WTC11 (cell line): ENCODE results near the gene PROC. TPM values are rescaled to one million over a fixed set of nuclear protein-coding genes. Genes with fewer than 3 reads are reported as not detected.
A peak's percentile ranks its signal among the peaks of the same experiment; 100 is the strongest.

Experiments used
- ATAC-seq: fragments of 200-7000 bp; cut with Tn5 transposase; 2 replicates; pipeline ENCODE4 v1.10.0; 2021; ENCODE audit warnings: mild to moderate bottlenecking, moderate library complexity
- CTCF ChIA-PET: fragments of 300-600 bp; sonication (Branson Sonifier 250); formaldehyde crosslinking; loops from one replicate; lab custom pipeline; 2021; ENCODE audit warnings: antibody characterized with exemption; lab: Charles Lee
- POLR2A ChIA-PET: fragments of 350-600 bp; sonication (Branson Sonifier 250); formaldehyde crosslinking; loops from one replicate; lab custom pipeline; 2021; ENCODE audit warnings: antibody characterized with exemption; lab: Charles Lee
- DNase-seq: peaks from one replicate; pipeline ENCODE4 v3.0.0; 2021; ENCODE audit warnings: low spot score
- H3K27ac Mint-ChIP-seq: 2 replicates; pipeline ENCODE4 v1.8.0; 2021; ENCODE audit warnings: mixed read lengths
- H3K27me3 Mint-ChIP-seq: 2 replicates; pipeline ENCODE4 v1.8.0; 2021; ENCODE audit warnings: low read depth, mild to moderate bottlenecking, moderate library complexity, mixed read lengths
- H3K36me3 Mint-ChIP-seq: 2 replicates; pipeline ENCODE4 v1.8.0; 2021; ENCODE audit warnings: mixed read lengths
- H3K4me1 Mint-ChIP-seq: 2 replicates; pipeline ENCODE4 v1.8.0; 2022; ENCODE audit warnings: mixed read lengths
- H3K4me3 Mint-ChIP-seq: 2 replicates; pipeline ENCODE4 v1.8.0; 2021; ENCODE audit warnings: mild to moderate bottlenecking, moderate library complexity, mixed read lengths
- H3K9me3 Mint-ChIP-seq: 2 replicates; pipeline ENCODE4 v1.8.0; 2021; ENCODE audit warnings: mixed read lengths
- CREM ChIP-seq: sonication (generic); formaldehyde crosslinking; IDR thresholded peaks from 2 replicates; pipeline ENCODE4 v1.8.1; 2022; ENCODE audit warnings: mild to moderate bottlenecking, missing genetic modification reagents, moderate library complexity
- GABPB1 ChIP-seq: sonication (generic); formaldehyde crosslinking; IDR thresholded peaks from 2 replicates; pipeline ENCODE4 v1.8.1; 2023; ENCODE audit warnings: mild to moderate bottlenecking, missing genetic modification reagents
- GRHL2 ChIP-seq: fragments of 250-450 bp; sonication (Bioruptor Pico); IDR thresholded peaks from 2 replicates; pipeline ENCODE4 v1.8.0; 2022; ENCODE audit warnings: mild to moderate bottlenecking, moderate library complexity; ENCODE audit not compliant: insufficient replicate concordance, severe bottlenecking
- MYBL2 ChIP-seq: sonication (generic); formaldehyde crosslinking; IDR thresholded peaks from 2 replicates; pipeline ENCODE4 v1.8.1; 2023; ENCODE audit warnings: mild to moderate bottlenecking, moderate library complexity, missing genetic modification reagents
- SMAD4 ChIP-seq: sonication (generic); formaldehyde crosslinking; IDR thresholded peaks from 2 replicates; pipeline ENCODE4 v1.8.0; 2022; ENCODE audit warnings: mild to moderate bottlenecking, missing genetic modification reagents
- TCF7 ChIP-seq: sonication (generic); formaldehyde crosslinking; IDR thresholded peaks from 2 replicates; pipeline ENCODE4 v1.8.0; 2022; ENCODE audit warnings: mild to moderate bottlenecking, low read depth, missing genetic modification reagents, moderate library complexity
- TEAD1 ChIP-seq: sonication (generic); formaldehyde crosslinking; IDR thresholded peaks from 2 replicates; pipeline ENCODE4 v1.8.0; 2022; ENCODE audit warnings: mild to moderate bottlenecking, missing genetic modification reagents
- TEAD4 ChIP-seq: sonication (generic); formaldehyde crosslinking; IDR thresholded peaks from 2 replicates; pipeline ENCODE4 v1.8.0; 2022; ENCODE audit warnings: mild to moderate bottlenecking, missing genetic modification reagents
- TP53 ChIP-seq: sonication (generic); formaldehyde crosslinking; IDR thresholded peaks from 2 replicates; pipeline ENCODE4 v1.8.1; 2023; ENCODE audit warnings: mild to moderate bottlenecking, missing genetic modification reagents
- ZBTB21 ChIP-seq: sonication (generic); formaldehyde crosslinking; IDR thresholded peaks from 2 replicates; pipeline ENCODE4 v1.8.1; 2023; ENCODE audit warnings: mild to moderate bottlenecking, missing genetic modification reagents, borderline replicate concordance
- total RNA-seq: library from RNA; stranded (reverse); gene quantifications from 3 replicates; pipeline ENCODE4 v1.2.3, GENCODE V29; 2021
- TF ChIP-seq, protein P1 (sequence below): fragments of 250-450 bp; sonication (Bioruptor Pico); conservative IDR thresholded peaks from 2 replicates; pipeline ENCODE4 v1.9.0; 2021; ENCODE audit warnings: mild to moderate bottlenecking
- TF ChIP-seq, protein P2 (sequence below): sonication (generic); formaldehyde crosslinking; IDR thresholded peaks from 2 replicates; pipeline ENCODE4 v1.8.1; 2022; ENCODE audit warnings: missing genetic modification reagents, borderline replicate concordance
- TF ChIP-seq, protein P3 (sequence below): sonication (generic); formaldehyde crosslinking; IDR thresholded peaks from 2 replicates; pipeline ENCODE4 v1.8.0; 2023; ENCODE audit warnings: missing genetic modification reagents, mild to moderate bottlenecking, borderline replicate concordance
- TF ChIP-seq, protein P4 (sequence below): sonication (generic); formaldehyde crosslinking; IDR thresholded peaks from 2 replicates; pipeline ENCODE4 v1.8.1; 2023; ENCODE audit warnings: mild to moderate bottlenecking, moderate library complexity, missing genetic modification reagents
- TF ChIP-seq, protein P5 (sequence below): sonication (generic); formaldehyde crosslinking; IDR thresholded peaks from 2 replicates; pipeline ENCODE4 v1.8.0; 2022; ENCODE audit warnings: mild to moderate bottlenecking, missing genetic modification reagents
- TF ChIP-seq, protein P6 (sequence below): sonication (generic); formaldehyde crosslinking; IDR thresholded peaks from 2 replicates; pipeline ENCODE4 v1.8.1; 2023; ENCODE audit warnings: mild to moderate bottlenecking, missing genetic modification reagents, borderline replicate concordance

The PROC gene
- total RNA-seq, 1 experiment from 2014 or later = 0.59 TPM

DNA sequence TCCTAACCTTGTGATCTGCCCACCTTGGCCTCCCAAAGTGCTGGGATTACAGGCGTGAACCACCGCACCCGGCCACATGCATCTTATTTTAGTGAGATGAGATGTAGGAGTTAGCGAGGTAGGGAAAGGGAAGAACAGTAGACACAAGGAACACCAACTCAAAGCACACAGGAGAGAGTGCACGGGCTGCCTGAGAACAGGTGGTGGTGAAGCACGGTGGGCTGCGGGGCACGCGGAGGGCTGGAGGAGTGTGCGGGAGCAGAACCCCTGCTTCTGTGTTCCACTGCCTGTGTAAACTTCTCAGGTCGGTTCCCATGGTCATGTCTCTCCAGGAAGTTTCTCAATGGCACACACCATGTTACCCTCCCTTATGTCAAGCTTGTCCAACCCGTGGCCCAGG, 38.7 kb downstream of the PROC start:
- 0 out of 2 replicates have a peak overlapping the region, but pooled peaks have one; percentile 17 for H3K4me3 Mint-ChIP-seq
- no peak for ATAC-seq
- no peaks in the 10 kb centered on the region for H3K36me3 Mint-ChIP-seq
- peak overlapping the region; percentile 85 for H3K27ac Mint-ChIP-seq
- ChIA-PET CTCF (interaction anchor here (2.0 kb wide), 1 partner anchor 42 kb away, joined by 11 read pairs; no protein-coding TSS in a partner anchor), POLR2A (no interaction called here)
- TF ChIP-seq, protein P1, sequence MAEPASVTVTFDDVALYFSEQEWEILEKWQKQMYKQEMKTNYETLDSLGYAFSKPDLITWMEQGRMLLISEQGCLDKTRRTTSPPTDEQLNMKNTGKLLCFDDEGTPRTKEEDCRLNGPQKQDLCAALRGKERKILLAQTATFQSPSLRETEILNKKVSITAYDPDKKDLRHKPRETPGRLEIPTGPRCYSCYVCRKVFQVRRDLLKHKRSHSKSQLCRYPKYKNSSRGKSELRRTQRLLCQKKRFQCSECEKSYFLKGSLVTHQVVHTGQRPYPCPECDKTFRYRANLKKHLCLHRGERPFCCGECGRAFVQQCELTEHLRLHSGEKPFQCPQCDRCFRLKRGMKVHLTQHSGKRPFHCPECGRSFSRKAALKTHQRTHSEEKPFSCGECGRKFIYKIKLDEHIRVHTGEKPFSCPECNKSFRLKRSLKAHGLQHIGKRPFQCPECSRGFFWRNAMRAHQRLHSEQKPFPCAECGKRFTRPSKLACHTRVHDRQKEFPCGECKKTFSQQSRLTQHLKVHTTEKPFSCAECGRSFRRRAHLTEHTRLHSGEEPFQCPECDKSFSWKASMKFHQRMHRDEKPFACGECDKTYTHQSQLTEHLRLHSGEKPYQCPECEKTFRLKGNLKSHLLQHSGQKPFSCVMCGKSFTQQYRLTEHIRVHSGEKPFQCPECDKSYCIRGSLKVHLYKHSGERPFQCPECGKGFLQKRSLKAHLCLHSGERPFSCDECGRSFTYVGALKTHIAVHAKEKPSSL (CRISPR knock-in tag) = no peak
- TF ChIP-seq ZBTB21 (CRISPR knock-in tag) (no peak), CREM (CRISPR knock-in tag) (no peak), TEAD1 (CRISPR knock-in tag) (no peak), MYBL2 (CRISPR knock-in tag) (no peak), GRHL2 (CRISPR knock-in tag) (no peak), TEAD4 (CRISPR knock-in tag) (no peak), GABPB1 (no peak), TCF7 (CRISPR knock-in tag) (no peak), TP53 (CRISPR knock-in tag) (no peak)
- TF ChIP-seq, protein P2, sequence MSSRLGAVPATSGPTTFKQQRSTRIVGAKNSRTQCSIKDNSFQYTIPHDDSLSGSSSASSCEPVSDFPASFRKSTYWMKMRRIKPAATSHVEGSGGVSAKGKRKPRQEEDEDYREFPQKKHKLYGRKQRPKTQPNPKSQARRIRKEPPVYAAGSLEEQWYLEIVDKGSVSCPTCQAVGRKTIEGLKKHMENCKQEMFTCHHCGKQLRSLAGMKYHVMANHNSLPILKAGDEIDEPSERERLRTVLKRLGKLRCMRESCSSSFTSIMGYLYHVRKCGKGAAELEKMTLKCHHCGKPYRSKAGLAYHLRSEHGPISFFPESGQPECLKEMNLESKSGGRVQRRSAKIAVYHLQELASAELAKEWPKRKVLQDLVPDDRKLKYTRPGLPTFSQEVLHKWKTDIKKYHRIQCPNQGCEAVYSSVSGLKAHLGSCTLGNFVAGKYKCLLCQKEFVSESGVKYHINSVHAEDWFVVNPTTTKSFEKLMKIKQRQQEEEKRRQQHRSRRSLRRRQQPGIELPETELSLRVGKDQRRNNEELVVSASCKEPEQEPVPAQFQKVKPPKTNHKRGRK = no peak
- TF ChIP-seq, protein P3, sequence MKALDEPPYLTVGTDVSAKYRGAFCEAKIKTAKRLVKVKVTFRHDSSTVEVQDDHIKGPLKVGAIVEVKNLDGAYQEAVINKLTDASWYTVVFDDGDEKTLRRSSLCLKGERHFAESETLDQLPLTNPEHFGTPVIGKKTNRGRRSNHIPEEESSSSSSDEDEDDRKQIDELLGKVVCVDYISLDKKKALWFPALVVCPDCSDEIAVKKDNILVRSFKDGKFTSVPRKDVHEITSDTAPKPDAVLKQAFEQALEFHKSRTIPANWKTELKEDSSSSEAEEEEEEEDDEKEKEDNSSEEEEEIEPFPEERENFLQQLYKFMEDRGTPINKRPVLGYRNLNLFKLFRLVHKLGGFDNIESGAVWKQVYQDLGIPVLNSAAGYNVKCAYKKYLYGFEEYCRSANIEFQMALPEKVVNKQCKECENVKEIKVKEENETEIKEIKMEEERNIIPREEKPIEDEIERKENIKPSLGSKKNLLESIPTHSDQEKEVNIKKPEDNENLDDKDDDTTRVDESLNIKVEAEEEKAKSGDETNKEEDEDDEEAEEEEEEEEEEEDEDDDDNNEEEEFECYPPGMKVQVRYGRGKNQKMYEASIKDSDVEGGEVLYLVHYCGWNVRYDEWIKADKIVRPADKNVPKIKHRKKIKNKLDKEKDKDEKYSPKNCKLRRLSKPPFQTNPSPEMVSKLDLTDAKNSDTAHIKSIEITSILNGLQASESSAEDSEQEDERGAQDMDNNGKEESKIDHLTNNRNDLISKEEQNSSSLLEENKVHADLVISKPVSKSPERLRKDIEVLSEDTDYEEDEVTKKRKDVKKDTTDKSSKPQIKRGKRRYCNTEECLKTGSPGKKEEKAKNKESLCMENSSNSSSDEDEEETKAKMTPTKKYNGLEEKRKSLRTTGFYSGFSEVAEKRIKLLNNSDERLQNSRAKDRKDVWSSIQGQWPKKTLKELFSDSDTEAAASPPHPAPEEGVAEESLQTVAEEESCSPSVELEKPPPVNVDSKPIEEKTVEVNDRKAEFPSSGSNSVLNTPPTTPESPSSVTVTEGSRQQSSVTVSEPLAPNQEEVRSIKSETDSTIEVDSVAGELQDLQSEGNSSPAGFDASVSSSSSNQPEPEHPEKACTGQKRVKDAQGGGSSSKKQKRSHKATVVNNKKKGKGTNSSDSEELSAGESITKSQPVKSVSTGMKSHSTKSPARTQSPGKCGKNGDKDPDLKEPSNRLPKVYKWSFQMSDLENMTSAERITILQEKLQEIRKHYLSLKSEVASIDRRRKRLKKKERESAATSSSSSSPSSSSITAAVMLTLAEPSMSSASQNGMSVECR = no peak
- TF ChIP-seq, protein P4, sequence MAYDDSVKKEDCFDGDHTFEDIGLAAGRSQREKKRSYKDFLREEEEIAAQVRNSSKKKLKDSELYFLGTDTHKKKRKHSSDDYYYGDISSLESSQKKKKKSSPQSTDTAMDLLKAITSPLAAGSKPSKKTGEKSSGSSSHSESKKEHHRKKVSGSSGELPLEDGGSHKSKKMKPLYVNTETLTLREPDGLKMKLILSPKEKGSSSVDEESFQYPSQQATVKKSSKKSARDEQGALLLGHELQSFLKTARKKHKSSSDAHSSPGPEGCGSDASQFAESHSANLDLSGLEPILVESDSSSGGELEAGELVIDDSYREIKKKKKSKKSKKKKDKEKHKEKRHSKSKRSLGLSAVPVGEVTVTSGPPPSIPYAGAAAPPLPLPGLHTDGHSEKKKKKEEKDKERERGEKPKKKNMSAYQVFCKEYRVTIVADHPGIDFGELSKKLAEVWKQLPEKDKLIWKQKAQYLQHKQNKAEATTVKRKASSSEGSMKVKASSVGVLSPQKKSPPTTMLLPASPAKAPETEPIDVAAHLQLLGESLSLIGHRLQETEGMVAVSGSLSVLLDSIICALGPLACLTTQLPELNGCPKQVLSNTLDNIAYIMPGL (CRISPR knock-in tag) = no peak
- TF ChIP-seq, protein P5, sequence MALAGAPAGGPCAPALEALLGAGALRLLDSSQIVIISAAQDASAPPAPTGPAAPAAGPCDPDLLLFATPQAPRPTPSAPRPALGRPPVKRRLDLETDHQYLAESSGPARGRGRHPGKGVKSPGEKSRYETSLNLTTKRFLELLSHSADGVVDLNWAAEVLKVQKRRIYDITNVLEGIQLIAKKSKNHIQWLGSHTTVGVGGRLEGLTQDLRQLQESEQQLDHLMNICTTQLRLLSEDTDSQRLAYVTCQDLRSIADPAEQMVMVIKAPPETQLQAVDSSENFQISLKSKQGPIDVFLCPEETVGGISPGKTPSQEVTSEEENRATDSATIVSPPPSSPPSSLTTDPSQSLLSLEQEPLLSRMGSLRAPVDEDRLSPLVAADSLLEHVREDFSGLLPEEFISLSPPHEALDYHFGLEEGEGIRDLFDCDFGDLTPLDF (CRISPR knock-in tag) = no peak
- H3K27me3 Mint-ChIP-seq = no peaks in the 10 kb centered on the region
- DNase-seq = no peak
- H3K4me1 Mint-ChIP-seq = peaks cover 36% of the 10 kb centered on the region
- no peaks in the 10 kb centered on the region for H3K9me3 Mint-ChIP-seq

DNA sequence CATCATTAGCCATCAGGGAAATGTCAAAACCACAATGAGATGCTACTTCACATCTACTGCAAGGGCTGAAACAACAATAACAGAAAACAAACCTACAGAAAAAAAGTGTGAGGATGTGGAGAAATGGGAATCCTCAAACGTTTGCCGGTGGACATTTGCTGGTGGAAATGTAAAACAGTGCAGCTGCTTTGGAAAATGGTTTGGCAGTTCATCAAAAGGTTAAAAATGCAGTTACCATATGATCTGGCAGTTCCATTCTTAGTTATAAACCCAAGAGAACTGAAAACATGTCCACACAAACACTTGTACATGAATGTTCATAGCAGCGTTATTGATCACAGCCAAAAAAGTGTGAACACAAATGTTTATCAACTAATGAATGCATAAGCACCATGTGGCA, 44.2 kb downstream of the PROC start:
- POLR2A ChIA-PET = no interaction called here
- H3K27me3 Mint-ChIP-seq = no peaks in the 10 kb centered on the region
- CTCF ChIA-PET = no interaction called here
- TF ChIP-seq SMAD4 (CRISPR knock-in tag) = no peak
- TF ChIP-seq, protein P6, sequence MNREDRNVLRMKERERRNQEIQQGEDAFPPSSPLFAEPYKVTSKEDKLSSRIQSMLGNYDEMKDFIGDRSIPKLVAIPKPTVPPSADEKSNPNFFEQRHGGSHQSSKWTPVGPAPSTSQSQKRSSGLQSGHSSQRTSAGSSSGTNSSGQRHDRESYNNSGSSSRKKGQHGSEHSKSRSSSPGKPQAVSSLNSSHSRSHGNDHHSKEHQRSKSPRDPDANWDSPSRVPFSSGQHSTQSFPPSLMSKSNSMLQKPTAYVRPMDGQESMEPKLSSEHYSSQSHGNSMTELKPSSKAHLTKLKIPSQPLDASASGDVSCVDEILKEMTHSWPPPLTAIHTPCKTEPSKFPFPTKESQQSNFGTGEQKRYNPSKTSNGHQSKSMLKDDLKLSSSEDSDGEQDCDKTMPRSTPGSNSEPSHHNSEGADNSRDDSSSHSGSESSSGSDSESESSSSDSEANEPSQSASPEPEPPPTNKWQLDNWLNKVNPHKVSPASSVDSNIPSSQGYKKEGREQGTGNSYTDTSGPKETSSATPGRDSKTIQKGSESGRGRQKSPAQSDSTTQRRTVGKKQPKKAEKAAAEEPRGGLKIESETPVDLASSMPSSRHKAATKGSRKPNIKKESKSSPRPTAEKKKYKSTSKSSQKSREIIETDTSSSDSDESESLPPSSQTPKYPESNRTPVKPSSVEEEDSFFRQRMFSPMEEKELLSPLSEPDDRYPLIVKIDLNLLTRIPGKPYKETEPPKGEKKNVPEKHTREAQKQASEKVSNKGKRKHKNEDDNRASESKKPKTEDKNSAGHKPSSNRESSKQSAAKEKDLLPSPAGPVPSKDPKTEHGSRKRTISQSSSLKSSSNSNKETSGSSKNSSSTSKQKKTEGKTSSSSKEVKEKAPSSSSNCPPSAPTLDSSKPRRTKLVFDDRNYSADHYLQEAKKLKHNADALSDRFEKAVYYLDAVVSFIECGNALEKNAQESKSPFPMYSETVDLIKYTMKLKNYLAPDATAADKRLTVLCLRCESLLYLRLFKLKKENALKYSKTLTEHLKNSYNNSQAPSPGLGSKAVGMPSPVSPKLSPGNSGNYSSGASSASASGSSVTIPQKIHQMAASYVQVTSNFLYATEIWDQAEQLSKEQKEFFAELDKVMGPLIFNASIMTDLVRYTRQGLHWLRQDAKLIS (CRISPR knock-in tag) = no peak

More for the DNA sequence above, 44.2 kb downstream of the PROC start:
- H3K4me1 Mint-ChIP-seq = peaks cover 32% of the 10 kb centered on the region
- DNase-seq (no peak), ATAC-seq (no peak)
- peak overlapping the region; percentile 80; the same call in 1 of the 2 replicates for H3K27ac Mint-ChIP-seq
- H3K9me3 Mint-ChIP-seq = no peaks in the 10 kb centered on the region
- peaks cover 3% of the 10 kb centered on the region; the same call in 1 of the 2 replicates for H3K36me3 Mint-ChIP-seq
- no peak overlapping the region for H3K4me3 Mint-ChIP-seq
